ENCODE measurements around the gene ACOT7. TPM values are rescaled to one million over a fixed set of nuclear protein-coding genes. Genes with fewer than 3 reads are reported as not detected.

ACOT7 gene
- total RNA-seq, 2 experiments from 2014 or later, result 23.4 to 53.6 TPM

- Histone ChIP-seq H3K4me1 (ENCODE audit: insufficient read depth, low read length, poor library complexity, severe bottlenecking) (no peaks in the 10 kb centered on the region), H3K9me3 (ENCODE audit: low read length) (no peaks in the 10 kb centered on the region), H4K20me1 (ENCODE audit: insufficient read depth, low read length) (no peaks in the 10 kb centered on the region), H3K4me2 (ENCODE audit: low read length) (no peak overlapping the region), H3K9me2 (ENCODE audit: insufficient read depth, low read length) (no peaks in the 10 kb centered on the region), H2AFZ (ENCODE audit: low read length) (no peak overlapping the region), H3K27ac (ENCODE audit: low read depth, low read length, poor library complexity, severe bottlenecking) (no peak overlapping the region), H3K36me3 (ENCODE audit: insufficient read depth, low read length) (peaks cover 36% of the 10 kb centered on the region), H3K79me2 (ENCODE audit: insufficient read depth, low read depth, low read length) (no peaks in the 10 kb centered on the region), H3K4me3 (ENCODE audit: low read depth, low read length, poor library complexity, severe bottlenecking) (no peak overlapping the region)
- CTCF ChIA-PET (ENCODE audit: unreplicated experiment), result no interaction called here
- no TSS peak for BruUV-seq (replicated peaks)
- TF ChIP-seq EZH2phosphoT487 (IDR thresholded peaks at IDR 0.05; ENCODE audit: borderline replicate concordance, low read depth, low read length), result no peak
- TF ChIP-seq CTCF (conservative IDR thresholded peaks at IDR 0.05; ENCODE audit: low read length), result no peak
- POLR2A ChIA-PET, result no interaction called here
- no peak for DNase-seq (ENCODE audit: low spot score)
- intact Hi-C loops (cut with micrococcal nuclease; ENCODE audit: unreplicated experiment), result no loop called here
These were observed 175.0 kb downstream of the ACOT7 start for GRCh38 chr1:6218375-6219164.

Small RNAs within 50 kb of the gene (microRNA-seq; reads per million reads assigned to microRNA genes)
- not detected for gene MIR4252 (ENCODE audit: borderline replicate concordance)

Small RNAs within 50 kb of the gene (small RNA-seq; reads per million reads assigned to genes)
- gene MIR4252, result not detected

Other genes with a start within 250 kb of the ACOT7 start
- gene CHD5, start 213.4 kb downstream of the ACOT7 start, total RNA-seq (2014; rRNA removed; shearing (Covaris generic)), result 0.19 and 0.93 TPM in 2 replicates
- gene CHD5, start 213.4 kb downstream of the ACOT7 start, total RNA-seq (2022), result 0.38 and 0.55 TPM in 2 replicates
- gene RPL22, start 194.2 kb downstream of the ACOT7 start, total RNA-seq (2014; rRNA removed; shearing (Covaris generic)), result 249 and 330 TPM in 2 replicates
- 589 and 605 TPM in 2 replicates for gene RPL22, start 194.2 kb downstream of the ACOT7 start, total RNA-seq (2022)
- gene RNF207, start 187.6 kb downstream of the ACOT7 start, total RNA-seq (2014; rRNA removed; shearing (Covaris generic)), result not detected in 2 replicates
- gene RNF207, start 187.6 kb downstream of the ACOT7 start, total RNA-seq (2022), result not detected in 2 replicates
- gene ICMT, start 157.8 kb downstream of the ACOT7 start, total RNA-seq (2014; rRNA removed; shearing (Covaris generic)), result 54.0 and 57.0 TPM in 2 replicates
- 42.2 and 48.0 TPM in 2 replicates for gene ICMT, start 157.8 kb downstream of the ACOT7 start, total RNA-seq (2022)
- not detected in 2 replicates for gene HES3, start 149.6 kb downstream of the ACOT7 start, total RNA-seq (2014; rRNA removed; shearing (Covaris generic))
- gene HES3, start 149.6 kb downstream of the ACOT7 start, total RNA-seq (2022), result not detected in 2 replicates
- not detected in 2 replicates for gene GPR153, start 132.7 kb downstream of the ACOT7 start, total RNA-seq (2014; rRNA removed; shearing (Covaris generic))
- not detected in 2 replicates for gene GPR153, start 132.7 kb downstream of the ACOT7 start, total RNA-seq (2022)
- not detected in 2 replicates for gene HES2, start 26.2 kb upstream of the ACOT7 start, total RNA-seq (2014; rRNA removed; shearing (Covaris generic))
- gene HES2, start 26.2 kb upstream of the ACOT7 start, total RNA-seq (2022), result not detected in 2 replicates
- not detected in 2 replicates for gene ESPN, start 31.0 kb upstream of the ACOT7 start, total RNA-seq (2014; rRNA removed; shearing (Covaris generic))
- gene ESPN, start 31.0 kb upstream of the ACOT7 start, total RNA-seq (2022), result not detected in 2 replicates
- 1.7 and 2.8 TPM in 2 replicates for gene TNFRSF25, start 72.4 kb upstream of the ACOT7 start, total RNA-seq (2014; rRNA removed; shearing (Covaris generic))
- gene TNFRSF25, start 72.4 kb upstream of the ACOT7 start, total RNA-seq (2022), result 0.65 and 1.7 TPM in 2 replicates
- gene PLEKHG5, start 97.9 kb upstream of the ACOT7 start, total RNA-seq (2014; rRNA removed; shearing (Covaris generic)), result 0.67 and 1.6 TPM in 2 replicates
- 1.7 and 2.4 TPM in 2 replicates for gene PLEKHG5, start 97.9 kb upstream of the ACOT7 start, total RNA-seq (2022)
- 30.7 and 39.1 TPM in 2 replicates for gene NOL9, start 160.7 kb upstream of the ACOT7 start, total RNA-seq (2014; rRNA removed; shearing (Covaris generic))
- gene NOL9, start 160.7 kb upstream of the ACOT7 start, total RNA-seq (2022), result 58.8 and 65.5 TPM in 2 replicates
- not detected in 2 replicates for gene TAS1R1, start 161.5 kb upstream of the ACOT7 start, total RNA-seq (2014; rRNA removed; shearing (Covaris generic))
- gene TAS1R1, start 161.5 kb upstream of the ACOT7 start, total RNA-seq (2022), result 0.11 TPM in 1 of 2 replicates, not detected in the other
- gene ZBTB48, start 186.2 kb upstream of the ACOT7 start, total RNA-seq (2014; rRNA removed; shearing (Covaris generic)), result 28.9 and 41.9 TPM in 2 replicates
- 51.3 and 58.2 TPM in 2 replicates for gene ZBTB48, start 186.2 kb upstream of the ACOT7 start, total RNA-seq (2022)
- 7.2 and 7.4 TPM in 2 replicates for gene KLHL21, start 209.1 kb upstream of the ACOT7 start, total RNA-seq (2014; rRNA removed; shearing (Covaris generic))
- gene KLHL21, start 209.1 kb upstream of the ACOT7 start, total RNA-seq (2022), result 5.6 and 7.6 TPM in 2 replicates
- 5.3 and 7.9 TPM in 2 replicates for gene PHF13, start 220.0 kb upstream of the ACOT7 start, total RNA-seq (2014; rRNA removed; shearing (Covaris generic))
- 14.6 and 14.7 TPM in 2 replicates for gene PHF13, start 220.0 kb upstream of the ACOT7 start, total RNA-seq (2022)
- gene THAP3, start 231.1 kb upstream of the ACOT7 start, total RNA-seq (2014; rRNA removed; shearing (Covaris generic)), result 22.4 and 24.9 TPM in 2 replicates
- 17.2 and 19.0 TPM in 2 replicates for gene THAP3, start 231.1 kb upstream of the ACOT7 start, total RNA-seq (2022)

Data from OCI-LY7 (cell line).